HTERT RPE-1 (cell line): Measurements from ENCODE around the gene FMC1.
"Not testable (repeated sequence)": the region's sequence is repeated elsewhere in the genome, so short reads cannot be mapped to it uniquely, and the experiment has no call there.

Source experiments
- in situ Hi-C: fragments of 300-500 bp; cut with MboI; formaldehyde crosslinking; loops from 4 replicates; pipeline ENCODE4 v1.14.3; 2020; ENCODE audit warnings: low sequenced_read_pairs

Gene FMC1, protein sequence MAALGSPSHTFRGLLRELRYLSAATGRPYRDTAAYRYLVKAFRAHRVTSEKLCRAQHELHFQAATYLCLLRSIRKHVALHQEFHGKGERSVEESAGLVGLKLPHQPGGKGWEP

DNA sequence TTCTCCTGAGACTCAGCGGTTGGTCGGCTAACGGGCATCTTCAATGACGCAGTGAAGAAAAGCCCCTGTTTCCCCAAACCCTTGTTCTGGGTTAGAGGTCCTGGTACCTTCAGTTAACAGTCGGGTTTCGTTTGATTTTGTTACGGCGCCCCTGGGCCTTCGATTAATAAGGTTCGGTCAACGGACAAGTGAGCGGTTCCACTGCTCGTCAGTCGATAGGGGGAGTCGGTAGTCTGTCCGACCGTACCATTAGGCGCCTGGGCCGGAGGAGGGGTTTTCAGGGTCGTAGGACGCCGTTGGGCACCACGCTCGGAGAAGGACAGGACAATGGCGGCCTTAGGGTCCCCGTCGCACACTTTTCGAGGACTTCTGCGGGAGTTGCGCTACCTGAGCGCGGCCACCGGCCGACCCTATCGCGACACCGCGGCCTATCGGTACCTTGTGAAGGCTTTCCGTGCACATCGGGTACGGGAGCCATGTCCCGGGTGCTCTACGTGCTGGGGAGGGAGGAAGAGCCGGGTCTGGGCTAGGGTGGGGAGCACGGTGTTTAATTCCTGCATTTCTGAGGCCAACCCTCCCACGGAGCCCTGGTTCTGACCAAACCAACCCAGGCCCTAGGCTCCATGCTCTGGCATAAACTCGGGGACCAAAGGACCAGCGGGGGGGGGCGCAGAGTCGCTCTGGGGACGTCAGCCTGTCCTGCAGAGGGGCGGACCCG, at the start of gene FMC1:
Gene FMC1, plus strand, starts transcription at position 280 of the 718 bp plus-strand sequence. Its CDS starts 48 bp downstream, at position 328.
- in situ Hi-C loops, result no loop called here

DNA sequence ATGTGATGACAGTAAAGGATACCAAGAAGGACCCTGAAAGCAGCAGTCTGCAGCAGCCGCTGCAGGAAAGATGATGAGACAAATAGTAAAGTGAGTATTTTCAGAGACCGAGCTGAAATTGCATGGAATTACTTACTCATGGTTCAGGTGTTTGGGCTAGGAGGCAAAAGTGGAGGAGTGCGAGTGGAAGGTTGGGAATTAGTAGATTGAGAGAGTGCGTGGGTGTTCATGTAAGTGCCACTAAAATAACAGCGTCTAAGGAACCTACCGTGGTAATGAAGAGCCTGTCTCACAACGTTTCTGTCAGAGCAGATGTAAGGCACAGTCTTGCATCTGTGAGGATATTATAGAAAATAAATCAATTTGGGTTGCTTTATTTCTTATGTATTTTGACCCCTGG, 48.3 kb upstream of the FMC1 start:
- in situ Hi-C loops, result no loop called here

DNA sequence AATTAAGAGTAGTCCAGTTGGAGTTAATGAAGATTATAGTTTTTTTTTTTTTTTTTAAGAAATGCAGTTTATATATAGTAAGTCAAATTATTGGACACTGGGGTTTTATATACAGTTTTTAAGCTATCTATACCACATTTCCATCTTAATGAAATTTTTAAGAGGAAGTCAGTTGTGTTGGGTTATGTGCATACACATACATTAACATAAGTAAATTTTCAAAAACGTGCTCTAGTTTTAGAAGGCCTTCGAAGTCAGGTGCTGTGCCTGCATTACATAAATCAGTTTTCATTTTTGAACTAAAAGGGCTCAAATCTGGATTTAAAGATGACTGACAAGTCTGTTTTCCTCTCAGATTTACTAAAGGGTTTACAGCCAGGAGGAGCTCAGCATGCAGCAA, 47.6 kb upstream of the FMC1 start:
- in situ Hi-C loops, result no loop called here

DNA sequence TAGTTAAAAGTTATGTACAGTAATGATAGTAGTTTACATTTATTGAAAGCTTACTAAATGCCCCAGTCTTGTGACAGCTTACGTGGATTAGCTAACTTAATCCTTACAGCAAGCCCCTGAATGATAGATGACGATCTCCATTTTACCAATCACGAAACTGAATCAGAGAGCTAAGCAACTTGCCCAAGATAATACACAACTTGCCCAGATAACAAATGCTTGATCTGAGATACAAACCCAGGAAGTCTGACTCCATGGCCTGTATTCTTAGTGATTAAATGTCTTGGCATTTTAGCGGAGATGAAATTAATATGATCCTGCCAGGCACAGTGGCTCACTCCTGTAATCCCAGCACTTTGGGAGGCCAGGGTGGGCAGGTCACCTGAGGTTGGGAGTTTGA, 46.9 kb upstream of the FMC1 start:
- in situ Hi-C loops, result no loop called here

DNA sequence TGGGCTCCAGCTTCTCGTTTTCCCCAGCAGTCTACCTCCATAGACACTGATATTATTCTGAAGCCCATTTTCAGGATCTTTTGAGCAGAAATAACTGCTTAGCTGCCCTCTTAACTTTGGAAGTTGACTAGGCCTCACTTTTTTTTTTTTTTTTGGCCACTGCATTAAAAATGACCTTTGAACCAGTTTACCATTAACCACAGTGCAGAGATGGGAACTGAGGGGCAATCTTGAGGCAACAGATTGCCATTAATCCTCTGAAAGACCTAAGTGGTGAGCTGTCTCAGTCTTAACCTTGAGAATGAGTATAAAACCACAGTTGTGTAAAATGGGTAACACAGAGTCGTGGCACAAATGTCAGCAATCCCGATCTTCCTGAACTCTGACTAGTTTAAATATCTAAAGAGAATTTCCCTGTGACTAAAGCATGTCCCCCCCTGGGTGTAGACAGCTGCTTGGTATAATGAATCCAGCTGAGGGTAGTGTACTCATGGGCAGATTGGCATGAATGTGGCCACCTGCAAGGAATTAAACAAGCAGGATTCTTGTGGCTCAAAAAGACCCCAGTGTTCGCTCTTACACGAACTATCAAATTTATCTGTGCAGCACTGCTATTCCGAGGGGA, 46.1 kb upstream of the FMC1 start:
- in situ Hi-C loops, result no loop called here

DNA sequence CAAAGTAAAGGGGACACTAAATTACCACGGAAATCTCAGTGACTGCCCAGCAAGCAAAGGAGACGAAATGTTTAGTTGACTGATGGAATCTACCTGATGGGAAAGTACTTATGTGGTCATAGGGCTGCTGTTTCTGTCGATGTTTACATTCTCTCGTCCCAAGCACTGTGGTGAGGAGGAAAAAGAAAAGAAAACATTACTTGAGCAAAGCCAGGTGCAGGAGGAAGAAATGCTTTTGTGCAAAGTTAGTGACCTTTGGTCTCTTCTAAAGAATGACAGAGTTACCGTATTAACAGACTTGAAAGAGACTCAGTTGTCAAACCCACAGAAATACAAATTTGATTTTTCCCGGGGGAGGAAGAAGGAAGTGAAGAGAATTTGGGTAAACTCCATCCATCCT, 43.3 kb upstream of the FMC1 start:
- in situ Hi-C loops, result no loop called here

DNA sequence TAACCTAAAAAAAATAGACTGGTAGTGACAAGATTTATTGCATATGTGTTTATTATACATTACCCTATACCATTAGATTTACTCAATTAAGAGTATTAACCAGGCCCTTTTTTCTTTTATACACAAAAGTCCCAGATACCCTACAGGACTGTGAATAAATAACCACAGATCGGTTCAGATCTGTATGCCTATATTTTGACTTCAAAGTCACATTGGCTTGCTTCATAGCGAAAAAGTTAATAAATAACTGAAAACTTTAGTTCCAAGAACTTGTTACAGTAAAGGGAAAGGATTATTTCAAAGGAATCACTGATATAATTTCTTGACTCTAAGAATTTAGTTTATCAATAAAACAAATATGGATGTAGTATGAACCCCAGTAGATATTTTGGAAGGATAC, 41.8 kb upstream of the FMC1 start:
- in situ Hi-C loops, result no loop called here

DNA sequence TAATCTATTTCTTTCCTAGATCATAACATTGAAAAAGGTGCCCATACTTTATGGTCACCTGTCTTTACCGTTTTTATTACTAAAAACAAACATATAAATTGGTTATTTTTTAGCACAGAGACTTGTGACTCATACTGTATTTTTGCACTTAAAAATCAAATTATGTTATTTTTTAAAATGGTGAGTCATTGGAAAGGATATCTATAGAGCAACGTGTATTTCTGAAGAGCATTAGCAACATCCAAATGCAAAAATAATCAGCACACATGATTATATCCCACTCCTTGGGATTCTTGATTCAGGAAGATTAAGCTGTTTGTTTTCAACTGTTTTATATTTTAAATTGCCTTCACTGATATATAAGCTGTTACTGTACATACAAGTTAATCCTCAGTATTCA, 40.7 kb upstream of the FMC1 start:
- in situ Hi-C loops, result no loop called here

DNA sequence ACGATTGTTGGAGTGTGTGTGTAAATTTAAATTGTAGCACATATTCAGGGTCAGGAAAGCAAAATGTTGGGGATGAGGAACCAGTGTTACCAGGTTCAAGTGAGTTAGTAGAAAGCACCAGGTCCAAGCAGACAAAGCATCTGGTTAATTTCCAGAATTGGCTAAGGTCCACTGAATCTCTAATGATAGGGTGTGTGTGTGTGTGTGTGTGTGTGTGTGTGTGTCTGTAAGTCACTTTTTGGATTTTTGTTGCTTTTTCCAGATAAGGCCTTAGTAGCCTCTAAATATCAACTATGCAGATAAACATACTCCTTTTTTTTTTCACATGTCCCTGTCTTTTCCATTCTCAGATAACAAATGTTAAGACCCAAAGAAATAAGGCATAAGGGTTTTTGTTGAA, 36.6 kb upstream of the FMC1 start:
- in situ Hi-C loops, result no loop called here

DNA sequence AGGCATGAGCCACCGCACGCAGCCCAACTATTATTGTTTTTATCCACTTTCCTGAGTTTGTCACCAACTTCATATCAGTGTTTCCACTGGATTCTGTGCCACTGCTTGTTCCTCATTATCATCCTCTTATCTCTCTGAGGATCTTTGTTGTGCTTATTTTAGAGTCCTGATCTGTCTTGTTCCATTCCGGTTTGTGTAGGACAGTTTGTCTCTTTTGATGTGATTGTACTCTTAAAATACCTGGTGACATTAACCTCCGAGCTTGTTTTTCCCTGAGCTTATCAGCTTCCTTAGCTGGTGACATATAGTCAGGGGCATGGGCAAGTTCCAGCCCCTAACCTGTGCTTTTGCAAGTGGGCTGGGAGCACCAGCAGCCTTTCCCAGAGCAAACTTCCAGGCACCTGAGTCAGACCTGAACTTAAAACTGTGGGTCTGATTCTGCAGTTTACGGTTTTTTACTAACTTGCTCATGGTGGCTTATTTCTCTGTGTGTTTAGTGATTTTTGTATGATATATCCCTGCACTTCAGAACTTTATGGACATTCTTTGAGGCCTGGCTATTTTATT, 23.1 kb upstream of the FMC1 start:
- in situ Hi-C loops, result no loop called here

DNA sequence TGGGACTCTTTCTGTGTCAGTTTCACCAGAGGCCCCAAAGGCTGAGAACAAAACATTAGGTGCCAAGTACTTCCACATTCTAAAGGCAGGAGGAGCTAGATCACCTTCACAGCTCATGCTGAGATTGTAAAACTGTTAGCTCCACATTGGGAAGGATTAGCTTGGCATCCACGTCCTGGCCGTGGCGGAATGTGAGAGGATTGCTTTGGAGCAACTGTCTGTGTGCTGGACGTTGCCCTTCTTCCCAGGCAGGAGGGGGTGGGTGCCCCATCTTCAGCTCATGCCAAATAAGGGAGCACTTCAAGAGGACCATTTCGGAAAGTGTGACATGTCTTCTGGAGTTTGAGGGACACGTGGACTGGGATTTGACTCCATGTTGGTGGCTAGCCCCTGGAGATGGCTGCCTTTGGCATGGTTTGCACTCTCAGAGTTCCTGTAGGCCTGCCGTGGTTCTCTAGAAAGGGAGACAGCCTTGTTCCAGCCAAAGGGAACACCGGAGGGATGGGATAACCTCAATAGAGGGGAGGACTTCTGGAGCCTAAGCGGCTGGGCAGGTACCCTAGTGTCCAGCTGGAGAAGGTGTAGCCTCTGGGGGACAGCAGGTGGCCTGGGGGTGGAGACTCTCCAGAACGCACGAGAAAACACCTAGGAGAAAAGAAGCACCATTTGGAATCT, 19.9 kb upstream of the FMC1 start:
- in situ Hi-C loops, result no loop called here

DNA sequence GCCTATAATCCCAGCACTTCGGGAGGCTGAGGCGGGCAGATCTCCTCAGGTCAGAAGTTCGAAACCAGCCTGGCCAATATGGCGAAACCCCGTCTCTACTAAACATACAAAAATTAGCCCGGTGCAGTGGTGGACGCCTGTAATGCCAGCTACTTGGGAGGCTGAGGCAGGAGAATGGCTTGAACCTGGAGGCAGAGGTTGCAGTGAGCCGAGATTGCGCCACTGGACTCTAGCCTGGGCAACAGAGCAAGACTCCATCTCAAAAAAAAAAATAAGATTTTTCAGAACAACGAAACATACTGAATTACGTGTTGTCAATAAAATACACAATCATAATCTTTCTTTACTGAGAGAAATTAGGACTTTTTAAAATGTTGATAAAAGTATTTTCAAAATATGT, 16.4 kb upstream of the FMC1 start:
- in situ Hi-C loops, result not testable (repeated sequence)

DNA sequence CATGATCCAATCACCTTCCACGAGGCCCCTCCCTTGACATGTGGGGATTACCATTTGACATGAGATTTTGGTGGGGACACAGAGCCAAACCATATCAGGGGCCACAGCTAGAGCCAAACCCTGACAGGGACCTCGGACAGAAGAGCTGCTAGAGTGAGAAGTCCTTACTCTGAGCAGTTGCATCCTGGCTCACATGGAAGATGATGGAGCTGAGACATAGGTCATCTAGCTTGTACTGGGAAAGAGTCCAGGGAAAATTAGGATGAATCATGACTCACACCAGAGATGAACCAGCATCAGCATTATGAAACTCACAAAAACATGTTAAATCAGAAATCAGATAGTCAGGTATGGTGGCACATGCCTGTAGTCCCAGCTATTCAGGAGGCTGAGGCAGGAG, 12.8 kb upstream of the FMC1 start:
- in situ Hi-C loops, result no loop called here

DNA sequence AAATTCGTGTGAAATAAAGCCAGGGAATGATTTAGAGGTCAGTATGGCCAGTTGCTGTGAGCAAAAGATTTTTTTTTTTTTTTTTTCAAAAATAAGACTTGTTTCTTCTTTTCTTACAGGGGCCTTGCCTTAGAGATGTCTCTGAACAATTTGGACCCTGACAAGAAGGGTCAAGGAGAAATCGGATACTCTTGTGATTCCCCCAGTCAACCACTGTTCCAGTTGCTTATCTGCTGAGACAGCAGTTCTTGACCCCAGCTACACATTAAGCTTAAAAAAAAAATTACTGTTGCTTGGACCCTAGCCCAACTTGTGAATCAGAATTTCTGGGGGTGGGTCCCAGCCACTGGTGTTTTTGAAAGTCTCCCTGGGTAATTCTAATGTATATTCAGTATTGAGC, 12.0 kb upstream of the FMC1 start:
- in situ Hi-C loops, result no loop called here

DNA sequence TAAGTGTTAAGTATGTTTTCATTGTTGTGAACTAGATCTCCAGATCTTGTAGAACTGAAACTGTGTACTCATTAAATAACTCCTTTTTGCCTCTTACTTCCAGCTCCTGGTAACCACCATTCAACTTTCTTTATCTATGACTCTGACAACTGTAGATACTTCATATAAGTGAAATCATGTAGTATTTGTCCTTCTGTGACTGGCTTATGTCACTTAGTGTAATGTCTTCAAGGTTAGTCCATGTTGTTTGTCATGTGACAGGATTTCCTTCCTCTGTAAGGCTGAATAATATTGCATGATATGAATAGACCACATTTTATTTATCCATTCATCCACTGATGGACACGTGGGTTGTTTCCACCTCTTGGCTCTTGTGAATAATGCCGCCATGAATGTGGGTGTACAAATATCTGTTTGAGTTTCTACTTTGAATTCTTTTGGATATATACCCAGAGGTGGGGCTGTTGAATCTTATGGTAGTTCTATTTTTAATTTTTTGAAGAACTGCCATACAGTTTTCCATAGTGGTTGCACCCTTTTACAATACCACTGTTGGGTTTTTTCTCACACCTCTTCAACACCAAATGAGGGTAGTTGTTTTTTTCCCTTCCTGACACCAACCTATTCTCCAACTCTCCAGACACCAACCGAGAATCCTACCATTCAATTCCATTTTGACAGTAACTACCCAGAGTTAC, 10.7 kb upstream of the FMC1 start:
- in situ Hi-C loops, result no loop called here

DNA sequence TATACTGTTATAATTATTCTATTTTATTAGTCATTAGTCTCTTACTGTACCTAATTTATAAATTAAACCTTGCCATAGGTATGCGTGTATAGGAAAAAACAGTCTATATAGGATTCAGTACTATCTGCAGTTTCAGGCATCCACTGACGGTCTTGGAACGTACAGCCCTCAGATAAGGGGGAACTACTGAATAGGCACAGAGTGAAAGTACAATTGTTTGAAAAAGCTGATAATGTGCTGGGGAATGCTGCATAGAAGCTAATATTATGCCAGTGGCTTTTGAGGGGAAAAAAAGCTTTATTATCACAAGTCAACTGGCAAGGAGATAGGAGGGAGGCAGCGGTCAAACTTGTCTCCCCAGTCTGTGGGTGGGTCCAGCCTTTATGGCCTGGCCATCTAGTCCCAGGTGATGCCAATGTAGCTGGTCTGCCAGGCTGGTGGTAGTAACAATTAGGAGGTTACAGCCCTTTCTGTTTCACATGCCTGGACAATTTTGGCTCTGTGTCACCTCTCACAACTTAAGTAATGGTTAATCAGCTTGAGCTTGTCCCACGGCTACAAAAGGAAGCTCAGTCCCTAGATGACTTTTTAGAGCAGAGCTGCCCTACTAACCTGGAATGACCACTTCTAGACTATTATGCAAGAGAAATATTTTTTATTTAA, 8.3 kb upstream of the FMC1 start:
- in situ Hi-C loops, result no loop called here

DNA sequence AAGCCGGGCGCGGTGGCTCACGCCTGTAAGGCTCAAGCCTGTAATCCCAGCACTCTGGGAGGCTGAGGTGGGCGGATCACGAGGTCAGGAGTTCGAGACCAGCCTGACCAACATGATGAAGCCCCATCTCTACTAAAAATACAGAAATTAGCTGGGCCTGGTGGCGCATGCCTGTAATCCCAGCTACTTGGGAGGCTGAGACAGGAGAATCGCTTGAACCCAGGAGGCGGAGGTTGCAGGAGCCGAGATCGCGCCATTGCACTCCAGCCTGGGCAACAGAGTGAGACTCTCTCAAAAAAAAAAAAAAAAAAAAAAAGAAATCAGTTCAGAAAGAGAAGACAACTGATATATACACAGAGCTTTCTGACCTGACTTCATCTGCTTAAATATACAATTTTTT, 7.7 kb upstream of the FMC1 start:
- in situ Hi-C loops, result not testable (repeated sequence)

DNA sequence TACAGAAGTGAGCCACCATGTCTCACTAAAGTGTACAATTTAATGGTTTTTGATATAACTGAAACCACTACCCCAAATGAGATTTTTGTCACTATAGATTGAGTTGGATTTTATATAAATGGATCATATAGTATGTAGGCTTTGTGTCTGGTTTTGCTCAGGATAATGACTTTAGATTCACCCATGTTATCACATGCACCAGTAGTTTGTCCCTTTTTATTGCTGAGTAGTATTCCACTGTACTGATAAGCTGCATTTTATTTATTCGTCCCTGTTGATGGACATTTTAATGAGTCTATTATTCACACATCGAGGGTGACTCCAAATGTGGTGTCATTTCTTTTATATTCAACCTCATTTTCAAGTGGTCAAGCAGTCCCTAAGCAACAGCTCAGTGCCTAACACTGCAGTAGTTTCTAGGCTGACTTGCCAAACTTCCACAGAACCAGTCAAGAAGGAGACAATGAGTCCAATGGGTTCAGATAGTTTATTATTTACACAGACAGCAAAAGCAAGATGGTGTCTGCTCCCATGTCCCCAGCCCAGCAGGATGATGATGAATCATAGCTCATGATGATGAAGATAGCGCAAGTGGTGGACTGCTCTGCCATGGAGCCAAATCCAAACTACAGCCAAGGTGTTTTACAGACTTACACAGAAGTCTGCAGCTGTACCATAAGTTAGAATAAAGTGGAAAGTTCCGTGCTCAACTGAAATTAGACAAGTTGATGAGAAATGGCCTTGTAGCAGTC, 6.6 kb upstream of the FMC1 start:
- in situ Hi-C loops, result no loop called here

DNA sequence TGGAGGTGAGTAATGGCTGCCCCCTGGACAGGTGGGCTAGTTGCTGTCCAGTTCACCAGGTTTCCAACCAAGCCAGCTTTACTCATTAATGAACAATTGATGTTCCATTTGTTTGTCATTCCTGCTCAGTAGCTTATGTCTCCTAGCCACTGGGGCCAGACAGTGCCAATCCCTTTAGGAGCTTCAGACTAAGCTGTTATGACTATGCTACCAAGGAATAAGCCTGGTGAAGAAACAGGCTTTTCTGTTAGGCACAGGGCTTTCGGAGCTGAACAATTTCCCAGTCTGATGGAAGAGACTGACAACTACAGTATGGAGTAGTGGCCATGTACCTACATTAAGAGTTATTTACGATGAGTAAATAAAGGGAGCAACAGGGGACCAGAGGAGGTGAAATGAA, 2.1 kb upstream of the FMC1 start:
- in situ Hi-C loops, result no loop called here

DNA sequence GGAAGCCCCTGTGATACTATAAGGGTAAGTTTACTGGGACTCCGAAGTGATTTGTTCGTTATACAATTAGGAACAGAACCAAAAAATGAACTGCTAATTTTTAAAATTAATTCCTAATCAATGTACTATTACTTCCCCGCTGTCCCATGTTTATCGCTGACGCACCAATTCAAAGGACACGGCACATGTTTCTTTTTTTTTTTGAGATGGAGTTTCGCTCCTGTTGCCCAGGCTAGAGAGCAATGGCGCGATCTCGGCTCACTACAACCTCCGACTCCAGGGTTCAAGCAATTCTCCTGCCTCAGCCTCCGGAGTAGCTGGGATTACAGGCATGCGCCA, 1.5 kb upstream of the FMC1 start:
- in situ Hi-C loops, result no loop called here
